Colon (tissue), 2 donors: ENCODE data around the gene HES4.
"Not testable (repeated sequence)": the region's sequence is repeated elsewhere in the genome, so short reads cannot be mapped to it uniquely, and the experiment has no call there.

ENCODE experiments used
- FAIRE-seq: peaks from 2 replicates; lab custom pipeline; 2012; peaks lifted over from hg19 to GRCh38; lab: Jason Lieb, UNC
- donor health status: control.
- donor health status: control.

Gene HES4

DNA sequence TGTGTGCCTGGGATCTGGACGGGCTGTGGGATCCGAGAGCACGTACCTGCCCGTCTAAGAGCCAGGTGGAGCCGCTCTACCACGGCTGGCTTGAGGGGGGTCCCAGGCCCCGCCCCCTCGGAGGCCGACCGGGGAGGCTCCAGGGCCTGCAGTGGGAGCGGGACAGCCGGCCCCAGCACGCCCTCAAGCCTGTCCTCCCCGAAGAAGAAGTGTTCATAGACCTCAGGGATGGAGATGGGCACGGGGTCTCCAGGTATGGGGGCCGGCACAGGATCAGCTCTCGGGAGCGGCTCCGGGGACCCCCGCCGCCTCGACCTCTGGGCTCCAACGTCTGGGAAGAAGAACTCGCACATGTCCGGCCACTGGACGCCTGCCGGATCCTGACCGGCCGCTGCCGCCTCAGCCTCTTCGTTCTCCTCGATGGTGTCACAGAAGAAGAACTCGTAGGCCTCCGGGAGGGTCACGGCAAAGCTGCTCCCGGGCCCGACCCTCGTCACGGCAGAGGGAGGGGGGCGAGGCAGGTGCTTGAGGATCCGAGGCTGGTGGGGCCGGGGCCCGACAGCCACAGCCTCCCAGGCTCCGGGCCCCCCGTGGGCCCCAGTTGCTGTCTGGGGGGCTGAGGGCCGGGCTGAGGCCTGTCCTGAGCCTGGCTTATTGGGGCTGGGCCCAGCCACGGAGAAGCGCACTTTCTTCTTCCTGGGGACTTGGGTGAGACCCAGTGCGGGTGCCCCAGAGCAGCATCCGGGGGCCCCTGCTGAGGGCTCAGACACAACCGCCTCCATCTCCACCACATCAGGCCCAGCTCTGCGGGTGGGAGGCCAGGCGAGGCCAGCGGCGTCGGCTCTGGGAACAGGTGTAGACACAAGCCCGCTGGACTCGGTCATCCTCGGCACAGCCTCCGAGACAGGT is 20.8 kb downstream of the HES4 start:
- no peak for FAIRE-seq

DNA sequence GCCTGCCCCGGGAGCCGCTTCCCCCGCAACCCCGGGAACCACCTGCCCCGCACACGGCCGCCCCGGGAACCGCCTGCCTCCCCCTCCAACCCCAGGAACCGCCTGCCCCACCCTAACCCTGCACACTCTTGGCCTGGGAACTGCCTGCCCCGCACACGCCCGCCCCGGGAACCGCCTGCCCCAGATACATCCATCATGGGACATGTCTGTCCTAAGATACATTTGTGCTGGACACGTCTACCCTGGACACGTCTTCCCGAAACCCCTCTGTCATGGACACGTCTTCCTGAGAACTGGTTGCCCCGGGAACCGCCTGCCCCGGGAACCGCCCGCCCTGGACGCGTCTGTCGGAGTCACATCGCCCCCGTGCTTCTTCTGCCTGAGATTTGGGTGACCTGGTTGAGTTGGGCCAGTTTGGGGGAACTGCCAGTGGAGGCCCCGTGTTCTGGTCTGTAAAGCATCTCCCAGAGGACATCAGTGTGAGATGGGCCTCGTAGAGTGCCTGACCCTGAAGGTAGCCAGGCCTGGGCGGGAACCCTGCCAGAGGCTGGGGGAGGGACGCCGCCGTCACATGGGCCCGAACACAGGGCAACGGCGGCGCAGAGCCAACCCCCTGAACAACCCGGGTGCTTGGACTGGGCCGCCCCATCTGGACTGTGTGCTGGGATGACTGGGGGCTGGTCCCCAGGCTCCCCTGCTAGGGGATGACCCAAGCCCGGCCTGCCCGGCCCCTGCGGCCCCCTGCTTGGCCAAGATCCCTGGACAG is 21.6 kb downstream of the HES4 start:
- FAIRE-seq: no peak

DNA sequence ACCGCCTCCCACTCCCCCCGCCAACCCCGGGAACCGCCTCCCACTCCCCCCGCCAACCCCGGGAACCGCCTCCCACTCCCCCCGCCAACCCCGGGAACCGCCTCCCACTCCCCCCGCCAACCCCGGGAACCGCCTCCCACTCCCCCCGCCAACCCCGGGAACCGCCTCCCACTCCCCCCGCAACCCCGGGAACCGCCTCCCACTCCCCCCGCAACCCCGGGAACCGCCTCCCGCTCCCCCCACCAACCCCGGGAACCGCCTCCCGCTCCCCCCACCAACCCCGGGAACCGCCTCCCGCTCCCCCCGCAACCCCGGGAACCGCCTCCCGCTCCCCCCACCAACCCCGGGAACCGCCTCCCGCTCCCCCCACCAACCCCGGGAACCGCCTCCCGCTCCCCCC is 23.1 kb downstream of the HES4 start:
- FAIRE-seq: not testable (repeated sequence)

DNA sequence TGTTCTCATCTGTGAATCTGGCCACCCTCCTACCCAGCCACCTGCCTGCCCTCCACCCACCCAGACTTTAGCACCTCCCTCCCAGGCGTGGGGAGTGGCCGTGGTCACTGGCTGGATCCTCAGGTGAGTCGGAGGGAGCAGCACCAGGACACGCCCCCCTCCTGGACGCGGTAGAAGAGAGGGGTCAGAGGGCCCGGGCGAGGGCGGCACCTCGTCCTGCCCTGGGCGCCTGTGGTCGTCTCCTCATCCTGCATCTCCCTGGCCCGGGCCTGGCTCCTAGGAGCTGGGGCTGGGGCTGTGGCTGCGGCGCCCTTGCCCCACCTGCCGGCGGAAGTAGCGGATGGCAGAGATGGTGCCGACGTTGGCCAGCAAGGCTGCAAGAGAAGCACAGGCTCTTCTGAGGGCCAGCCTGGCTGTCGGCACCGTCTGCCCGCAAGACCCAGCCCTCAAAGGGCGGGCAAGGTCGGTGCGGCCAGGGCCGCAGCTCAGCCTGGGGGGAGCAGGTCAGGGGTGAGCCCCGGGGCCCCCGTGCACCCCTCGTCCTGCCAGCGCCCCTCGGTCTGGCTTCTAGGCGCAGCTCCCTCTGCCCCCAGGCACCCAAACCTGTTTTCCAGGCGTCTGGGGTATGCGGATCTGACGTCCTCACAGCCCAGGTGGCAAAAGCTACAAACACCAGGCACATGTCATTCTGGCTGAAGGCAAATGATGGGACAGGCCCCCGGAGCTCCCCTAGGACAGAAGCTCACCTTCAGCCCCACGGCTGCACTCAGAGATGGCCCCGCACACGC is 23.8 kb downstream of the HES4 start:
- no peak for FAIRE-seq

DNA sequence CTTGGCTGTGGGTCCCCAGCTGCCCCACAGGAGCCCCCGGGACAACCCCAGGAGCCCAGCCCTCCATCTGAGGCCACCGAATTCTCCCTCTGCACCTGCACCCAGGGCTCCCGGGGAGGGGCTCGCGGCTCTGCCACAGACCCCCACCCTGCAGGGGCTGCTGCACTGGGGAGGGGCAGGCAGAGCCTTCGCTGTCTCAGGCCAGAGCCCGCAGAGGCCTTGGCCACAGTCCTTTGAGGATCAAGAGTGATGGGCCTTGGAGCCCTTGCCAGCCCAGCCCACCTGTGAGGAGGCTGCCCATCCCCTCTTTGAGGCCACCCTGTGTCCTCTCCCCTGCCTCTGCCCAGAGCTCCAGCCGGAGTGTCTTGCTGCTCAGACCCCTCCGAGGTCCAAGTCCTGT is 24.5 kb downstream of the HES4 start:
- FAIRE-seq: no peak

DNA sequence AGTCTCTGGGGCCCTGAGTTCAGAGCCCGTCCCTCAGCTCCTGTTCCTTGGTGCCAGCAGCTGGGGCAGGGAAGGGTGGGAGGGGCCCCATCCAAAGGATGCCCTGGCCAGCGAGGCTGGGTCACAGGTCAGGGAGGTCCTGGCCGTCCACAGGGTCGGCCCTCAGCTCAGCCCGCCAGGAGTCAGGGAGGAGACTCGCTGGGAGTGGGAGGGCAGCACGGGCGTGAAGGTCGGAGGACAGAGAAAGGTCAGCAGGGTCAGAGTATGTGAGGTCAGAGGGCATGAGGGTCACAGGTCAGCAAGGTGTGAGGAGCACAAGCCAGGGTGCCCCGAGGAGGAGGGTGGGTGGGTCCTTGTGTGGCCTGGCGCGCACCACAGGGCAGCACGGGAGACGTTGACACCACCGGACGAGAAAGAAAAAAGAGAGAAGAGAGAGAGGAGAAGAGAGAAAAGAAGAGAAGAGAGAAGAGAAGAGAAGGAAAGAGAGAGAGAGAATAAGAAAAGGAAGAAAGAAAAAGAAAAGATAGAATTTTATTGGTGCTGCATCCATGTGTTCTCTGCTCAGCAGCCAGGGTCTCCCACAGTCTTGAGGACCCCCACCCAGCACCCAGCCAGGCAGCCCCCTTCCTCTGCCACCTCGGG is 25.1 kb downstream of the HES4 start:
- FAIRE-seq: no peak

DNA sequence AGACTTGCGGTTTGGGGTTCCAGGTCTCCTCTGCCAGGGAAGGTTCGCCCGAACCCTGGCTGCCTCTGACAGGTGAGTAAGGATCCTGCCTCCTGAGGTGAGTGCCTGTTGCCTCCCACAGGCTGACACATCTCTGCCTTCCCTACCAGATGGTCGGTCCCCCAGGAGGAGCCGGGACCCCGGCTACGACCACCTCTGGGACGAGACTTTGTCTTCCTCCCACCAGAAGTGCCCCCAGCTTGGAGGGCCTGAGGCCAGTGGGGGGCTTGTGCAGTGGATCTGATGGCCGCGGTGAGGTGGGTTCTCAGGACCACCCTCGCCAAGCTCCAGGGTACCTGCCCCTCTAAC is 25.6 kb downstream of the HES4 start:
- no peak for FAIRE-seq

DNA sequence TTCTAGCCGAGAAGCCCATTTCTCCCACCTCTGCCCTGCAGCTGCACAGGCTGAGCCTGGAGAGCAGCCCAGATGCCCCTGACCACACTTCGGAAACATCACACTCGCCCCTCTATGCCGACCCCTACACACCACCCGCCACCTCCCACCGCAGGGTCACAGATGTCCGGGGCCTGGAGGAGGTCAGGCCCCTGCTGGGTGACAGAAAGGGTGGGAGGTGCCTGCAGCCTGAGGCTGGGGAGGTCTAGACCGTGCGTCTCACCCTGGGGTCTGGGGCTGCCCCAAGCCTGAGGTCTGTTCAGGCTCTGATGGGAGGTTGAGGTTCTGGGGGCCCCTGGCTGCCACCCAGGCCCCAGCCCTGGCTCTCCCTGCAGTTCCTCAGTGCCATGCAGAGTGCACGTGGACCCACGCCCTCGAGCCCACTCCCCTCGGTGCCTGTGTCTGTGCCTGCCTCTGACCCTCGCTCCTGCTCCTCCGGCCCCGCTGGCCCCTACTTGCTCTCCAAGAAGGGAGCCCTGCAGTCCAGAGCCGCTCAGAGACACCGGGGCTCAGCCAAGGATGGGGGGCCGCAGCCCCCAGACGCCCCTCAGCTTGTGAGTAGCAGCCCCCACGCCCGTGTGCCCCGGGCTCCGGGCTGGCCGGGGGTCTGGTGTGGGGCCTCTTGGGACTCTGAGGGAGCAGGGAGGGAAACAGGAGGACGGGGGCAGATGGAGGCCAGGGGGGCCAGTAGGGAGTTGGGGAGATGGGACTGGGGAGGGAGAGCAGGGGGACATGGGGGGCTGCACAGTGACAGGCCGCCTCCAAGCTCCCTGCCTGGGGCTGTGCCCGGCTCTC is 26.2 kb downstream of the HES4 start:
- FAIRE-seq: no peak

DNA sequence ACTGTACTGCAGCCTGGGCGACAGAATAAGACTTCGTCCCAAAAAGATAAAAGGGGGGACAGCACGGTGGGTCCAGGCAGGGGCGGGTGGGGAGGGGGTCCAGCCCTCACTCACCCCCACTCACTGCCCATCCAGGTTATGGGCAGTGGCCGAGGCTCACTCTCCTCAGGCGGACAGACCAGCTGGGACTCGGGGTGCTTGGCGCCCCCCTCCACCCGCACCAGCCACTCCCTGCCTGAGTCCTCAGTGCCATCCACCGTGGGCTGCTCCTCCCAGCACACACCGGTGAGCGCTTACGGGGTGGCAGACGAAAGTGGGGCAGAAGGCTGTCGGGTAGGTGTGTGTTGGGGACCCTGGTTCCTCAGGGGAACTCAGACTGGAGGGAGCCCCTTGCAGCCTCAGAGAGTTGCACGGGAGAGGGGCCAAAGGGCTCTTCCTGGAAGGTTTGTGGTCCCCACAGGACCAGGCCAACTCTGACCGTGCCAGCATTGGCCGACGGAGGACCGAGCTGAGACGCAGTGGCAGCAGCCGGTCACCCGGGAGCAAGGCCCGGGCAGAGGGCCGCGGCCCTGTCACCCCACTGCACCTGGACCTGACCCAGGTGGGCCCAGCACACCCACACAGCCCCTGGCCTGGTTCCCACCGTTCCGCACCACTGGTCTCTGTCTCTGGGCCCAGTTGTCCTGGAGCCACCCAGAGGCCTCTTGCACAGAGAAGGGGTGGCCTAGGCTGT is 27.0 kb downstream of the HES4 start:
- FAIRE-seq: no peak

DNA sequence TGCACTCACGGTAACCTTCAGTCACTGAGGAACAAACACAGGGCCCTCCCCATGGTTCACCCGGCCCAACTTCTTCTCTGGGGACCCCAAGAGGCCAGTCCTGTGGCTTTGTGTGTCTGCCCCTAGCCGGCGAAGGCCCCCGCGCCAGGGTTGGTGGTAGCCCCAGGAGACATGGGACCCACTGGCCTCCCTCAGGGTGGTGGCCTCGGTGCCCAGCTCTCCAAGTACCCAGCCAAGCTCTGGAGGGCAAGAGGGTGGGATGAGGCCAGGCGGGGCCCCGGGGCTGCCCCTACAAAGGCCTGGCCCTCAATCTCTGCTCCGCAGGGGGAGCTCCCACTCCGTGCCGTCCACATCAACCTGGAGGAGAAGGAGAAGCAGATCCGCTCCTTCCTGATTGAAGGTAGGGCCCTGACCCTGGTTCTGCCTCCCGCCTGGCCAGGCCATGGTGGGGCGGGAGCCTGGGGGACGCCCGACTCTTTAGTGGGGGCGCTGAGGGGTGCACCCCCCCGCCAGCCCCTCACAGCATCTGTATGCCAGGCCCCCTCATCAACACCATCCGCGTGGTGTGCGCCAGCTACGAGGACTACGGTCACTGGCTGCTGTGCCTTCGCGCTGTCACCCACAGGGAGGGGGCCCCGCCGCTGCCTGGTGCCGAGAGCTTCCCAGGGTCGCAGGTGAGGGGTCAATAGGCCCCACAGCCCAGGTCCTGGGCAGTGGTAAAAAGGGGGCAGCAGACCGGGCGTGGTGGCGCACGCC is 28.0 kb downstream of the HES4 start:
- no peak for FAIRE-seq

DNA sequence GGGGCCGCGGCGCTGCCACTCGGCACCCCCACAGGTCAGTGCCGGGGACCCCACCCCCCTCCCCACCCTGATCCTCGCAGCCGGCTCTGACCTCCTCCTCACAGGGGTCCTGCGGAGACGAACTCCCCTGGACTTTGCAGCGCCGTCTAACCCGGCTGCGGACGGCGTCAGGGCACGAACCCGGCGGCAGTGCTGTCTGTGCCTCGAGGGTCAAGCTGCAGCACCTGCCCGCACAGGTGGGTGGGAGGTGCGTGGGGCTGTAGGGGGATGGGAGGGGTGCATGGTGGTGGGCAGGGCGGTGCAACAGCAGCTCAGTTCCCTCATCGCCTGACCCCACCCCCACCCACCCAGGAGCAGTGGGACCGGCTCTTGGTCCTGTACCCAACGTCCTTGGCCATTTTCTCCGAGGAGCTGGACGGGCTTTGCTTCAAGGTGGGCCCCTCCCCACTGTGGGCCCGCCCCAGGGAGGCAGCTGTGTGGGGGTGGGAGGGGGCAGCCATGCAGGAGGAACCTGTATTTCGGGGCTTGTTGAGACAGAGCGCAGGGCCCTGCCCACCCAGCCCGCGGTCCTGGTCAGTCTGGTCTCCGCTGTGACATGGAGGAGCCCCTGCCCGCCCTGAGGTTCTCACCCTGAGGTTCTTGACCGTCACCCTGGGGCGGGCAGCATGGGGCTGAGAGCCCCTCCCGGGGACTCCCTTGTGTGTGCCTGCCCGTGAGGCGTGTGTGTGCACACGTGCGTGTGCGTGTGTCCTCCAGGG is 28.7 kb downstream of the HES4 start:
- no peak for FAIRE-seq

DNA sequence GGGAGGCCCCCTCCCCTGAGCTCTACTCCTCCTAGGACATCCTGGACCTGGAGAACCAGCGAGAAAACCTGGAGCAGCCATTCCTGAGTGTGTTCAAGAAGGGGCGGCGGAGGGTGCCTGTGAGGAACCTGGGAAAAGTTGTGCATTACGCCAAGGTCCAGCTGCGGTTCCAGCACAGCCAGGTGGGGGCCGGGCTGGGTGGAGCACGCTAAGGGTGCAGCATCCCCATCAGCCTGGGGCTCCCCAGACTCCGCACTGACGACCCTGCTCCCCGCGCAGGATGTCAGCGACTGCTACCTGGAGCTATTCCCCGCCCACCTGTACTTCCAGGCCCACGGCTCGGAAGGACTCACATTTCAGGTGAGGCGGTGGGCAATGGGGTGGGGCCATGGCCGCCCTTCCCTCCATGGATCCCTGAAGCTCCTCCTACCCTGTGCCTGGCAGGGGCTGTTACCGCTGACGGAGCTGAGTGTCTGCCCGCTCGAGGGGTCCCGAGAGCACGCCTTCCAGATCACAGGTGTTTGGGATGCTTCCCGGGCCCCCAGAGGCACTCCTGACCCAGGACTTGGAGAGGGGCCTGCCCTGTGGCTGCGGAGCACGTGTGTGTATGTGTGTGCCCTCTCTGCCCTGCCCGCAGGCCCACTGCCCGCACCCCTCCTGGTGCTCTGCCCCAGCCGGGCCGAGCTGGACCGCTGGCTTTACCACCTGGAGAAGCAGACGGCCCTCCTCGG is 29.5 kb downstream of the HES4 start:
- no peak for FAIRE-seq

DNA sequence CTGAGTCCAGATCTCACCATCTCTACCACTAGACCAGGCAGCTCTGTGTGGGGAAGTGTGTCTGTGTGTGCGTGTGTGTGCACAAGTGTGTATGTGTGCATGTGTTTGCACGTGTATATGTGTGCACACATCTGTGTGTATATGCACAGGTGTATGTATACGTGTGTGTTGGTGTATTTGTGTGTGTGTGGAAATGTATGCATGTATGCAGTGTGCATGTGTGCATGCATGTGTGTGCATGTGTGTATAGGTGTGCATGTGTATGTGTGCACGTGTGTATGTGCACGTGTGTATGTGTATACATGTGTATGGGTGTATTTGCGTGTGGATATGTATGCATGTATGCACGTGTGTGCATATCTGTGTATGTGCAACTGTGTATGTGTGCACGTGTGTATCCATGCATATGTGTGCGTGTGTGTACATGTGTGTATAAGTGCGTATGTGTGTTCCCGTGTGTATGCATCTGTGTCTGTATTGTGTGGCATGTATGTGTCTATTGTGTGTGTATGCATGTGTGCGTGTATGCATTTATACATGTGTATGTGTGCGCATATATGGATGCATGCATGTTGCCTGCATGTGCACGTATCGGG is 30.5 kb downstream of the HES4 start:
- FAIRE-seq: no peak

DNA sequence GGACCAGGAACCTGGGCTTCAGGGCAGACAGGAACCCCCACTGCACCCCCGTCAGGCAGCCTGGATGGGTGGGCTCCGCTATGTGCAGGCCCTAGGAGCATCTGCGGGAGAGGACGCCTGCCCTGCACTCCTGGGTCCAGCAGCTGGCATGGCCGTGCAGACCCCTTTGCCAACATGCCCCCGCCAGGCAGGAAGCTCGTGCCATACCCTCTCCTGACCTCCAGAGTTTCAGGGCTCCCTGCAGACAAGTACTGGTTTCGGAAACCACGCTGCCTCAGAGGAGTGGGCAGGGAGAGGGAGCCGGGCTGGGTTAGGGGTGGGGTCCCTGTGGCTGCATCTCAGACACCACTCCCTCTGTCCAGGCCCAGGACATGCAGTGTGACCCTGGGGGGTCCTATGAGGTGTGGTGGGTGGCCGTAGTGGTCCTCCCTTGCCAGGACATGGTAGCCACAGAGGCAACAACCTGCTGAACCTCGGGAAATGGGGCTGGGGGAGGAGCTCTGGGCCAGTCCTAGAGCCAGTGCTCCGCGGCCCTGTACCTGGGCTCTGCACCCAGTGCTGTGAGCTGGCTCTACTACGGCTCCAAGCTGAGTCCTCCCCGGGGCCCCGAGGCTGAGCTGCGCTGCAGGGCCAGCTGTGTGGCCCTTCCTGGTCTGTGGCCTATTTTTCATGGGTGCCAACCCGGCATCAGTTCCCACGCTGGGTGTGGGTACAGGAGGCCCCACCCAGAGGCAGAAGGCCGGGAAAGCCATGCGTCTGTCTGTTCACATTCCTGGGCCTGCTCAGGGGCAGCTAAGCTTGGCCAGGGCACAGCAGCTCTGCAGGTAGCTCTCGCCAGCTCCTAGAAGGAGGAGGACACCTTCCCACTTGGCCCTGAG is 32.2 kb downstream of the HES4 start:
- no peak for FAIRE-seq

DNA sequence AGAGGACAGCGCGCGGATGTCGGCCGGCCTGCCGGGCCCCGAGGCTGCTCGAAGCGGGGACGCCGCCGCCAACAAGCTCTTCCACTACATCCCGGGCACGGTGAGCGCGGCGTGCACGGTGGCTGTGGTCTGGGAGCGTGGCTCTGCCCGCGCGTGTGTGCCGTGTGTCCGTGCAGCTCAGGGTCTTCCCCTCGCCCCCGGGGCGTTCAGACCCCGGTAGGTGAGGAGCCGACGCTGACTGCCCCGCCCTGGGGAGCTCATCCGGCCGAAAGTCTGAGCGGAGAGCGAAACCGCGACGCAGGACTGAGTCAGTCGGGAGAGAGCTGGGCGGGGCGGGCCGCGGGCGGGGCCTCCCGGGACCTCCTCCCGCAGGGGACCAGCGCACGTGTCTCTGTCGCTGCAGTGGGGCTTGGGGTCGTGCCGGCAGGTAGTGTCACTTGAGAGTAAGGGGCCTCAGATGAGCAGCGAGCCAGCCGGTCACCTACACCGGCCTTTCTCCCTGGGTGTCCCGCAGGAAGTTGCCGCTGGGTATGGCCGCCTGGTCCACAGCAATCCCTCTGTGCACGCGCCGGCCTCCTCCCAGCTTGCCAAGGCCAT is 33.1 kb downstream of the HES4 start:
- no peak for FAIRE-seq

DNA sequence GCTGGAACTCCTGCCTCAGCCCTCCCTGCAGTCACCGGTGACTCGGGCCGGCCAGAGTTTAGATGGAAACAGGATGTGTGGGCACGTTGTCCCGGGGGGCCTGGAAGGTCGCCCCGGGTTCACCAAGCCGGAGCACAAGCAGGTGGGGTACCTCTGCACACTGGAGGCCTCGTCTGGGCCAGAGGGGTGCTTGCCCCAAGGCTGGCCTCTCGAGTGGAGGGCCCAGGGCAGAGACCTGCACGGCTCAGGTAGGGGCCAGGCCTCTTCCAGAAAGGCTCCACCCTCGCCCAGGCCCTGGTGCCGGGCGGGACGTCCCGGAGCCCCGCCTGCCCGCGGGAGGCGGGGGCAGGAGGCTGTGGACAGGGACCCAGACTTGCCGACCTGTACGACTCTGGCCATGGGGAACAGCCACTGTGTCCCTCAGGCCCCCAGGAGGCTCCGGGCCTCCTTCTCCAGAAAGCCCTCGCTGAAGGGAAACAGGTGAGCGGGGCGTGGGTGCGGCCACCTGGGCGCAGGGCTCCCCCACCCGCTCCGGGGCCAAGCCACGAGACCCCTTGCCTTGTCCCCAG is 33.7 kb downstream of the HES4 start, which contains the start of gene PLEKHN1:
Gene PLEKHN1, plus strand, starts transcription at position 348 of the 569 bp plus-strand sequence. Its CDS starts 50 bp downstream, at position 398.
- no peak for FAIRE-seq
